Stimulated activated CD4-positive, alpha-beta T cell treated with anti-CD3 and anti-CD28 coated beads, Interleukin-2, amount 100 ng/mL, for 24 hours (primary cell): ENCODE results near the gene CLDN19.
A peak's percentile ranks its signal among the peaks of the same experiment; 100 is the strongest.

Experiments used
- DNase-seq, 2 donors: peaks; one replicate each; pipeline ENCODE4 v3.0.0-alpha.2; 2020

The CLDN19 gene

DNA sequence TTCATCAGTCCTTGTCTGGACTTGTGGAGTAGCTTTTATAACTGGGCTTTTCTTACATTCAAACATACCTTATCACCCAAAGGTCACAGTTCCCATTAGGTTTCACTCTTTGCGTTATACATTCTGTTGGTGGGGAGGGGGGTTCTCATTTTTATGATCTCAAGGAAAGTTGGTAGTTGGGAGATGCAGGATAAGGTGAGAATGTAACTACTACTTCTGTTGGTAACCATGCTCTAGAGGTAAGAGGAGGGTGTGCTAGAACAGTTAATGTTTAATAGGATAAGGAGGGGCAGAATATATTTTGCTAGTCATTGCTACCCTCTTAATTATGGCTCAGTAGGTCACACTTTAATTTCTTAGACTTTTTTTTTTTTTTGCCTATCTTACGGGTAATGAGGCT, 47.1 kb downstream of the CLDN19 start:
- DNase-seq = no peak

DNA sequence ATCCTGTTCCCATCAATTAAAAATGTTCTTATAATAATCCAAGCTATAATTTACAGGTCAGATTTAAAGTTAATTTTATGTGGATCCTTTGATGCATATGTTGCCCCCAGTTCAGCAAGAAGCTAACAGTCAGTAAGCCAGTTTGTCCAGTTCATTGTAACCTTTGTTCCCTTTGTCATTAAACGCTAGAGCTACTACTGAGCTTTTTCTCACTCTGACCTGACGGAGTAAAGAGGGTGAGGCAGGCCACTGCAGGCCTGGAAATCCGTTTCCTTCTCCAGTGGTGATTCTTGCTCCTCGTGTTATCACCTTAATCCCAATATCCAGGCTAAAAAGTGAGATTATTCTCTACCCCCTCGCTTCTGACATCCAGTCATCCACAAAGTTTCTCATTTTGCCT, 47.6 kb downstream of the CLDN19 start:
- DNase-seq = no peak

DNA sequence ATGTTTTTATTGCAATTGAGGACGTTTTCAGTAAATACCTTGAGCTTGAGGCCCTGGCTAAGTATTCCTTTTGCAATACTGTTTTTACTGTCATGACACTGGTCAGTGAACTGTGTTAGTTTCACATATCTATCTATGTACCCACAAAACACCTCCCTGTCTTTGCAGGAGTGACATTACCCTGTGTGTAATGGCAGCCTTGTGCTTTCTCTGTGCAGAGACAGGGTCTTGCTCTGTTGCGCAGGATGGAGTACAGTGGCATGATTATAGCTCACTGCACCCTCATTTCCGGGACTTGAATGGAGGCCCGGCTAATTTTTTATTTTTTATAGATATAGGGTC, 48.9 kb downstream of the CLDN19 start:
- DNase-seq = no peak

DNA sequence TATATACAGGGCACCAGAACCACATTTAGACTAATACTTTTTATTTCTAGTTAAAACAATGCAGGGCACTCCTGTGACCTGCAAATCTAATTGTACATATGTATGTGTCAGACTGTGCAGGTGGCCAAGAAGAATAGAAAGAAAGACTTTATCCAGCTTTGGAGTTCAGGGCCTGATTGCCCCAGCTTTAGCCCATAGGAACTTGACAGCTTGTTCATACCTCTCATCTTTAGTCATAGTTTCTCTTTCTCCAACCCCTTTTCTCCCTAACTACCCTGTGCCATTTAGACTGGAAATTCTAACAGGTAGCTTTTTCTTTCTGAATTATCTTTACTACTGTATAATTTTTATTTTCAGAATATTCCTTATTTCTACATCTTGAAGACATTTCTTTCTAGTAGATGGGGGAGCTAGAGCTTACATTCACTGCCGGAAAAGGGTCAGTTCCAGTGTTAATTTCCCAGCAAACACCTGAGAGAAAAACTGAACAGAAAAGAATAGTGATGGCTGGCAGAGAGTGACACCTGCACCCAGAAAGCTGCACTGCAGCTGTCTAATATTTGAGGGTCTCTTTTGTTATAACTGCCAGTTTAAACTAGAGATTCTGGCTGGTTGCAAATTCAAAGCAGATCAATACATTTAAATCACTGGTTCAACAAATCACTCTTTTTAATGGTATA, 49.4 kb downstream of the CLDN19 start:
- DNase-seq = no peak

DNA sequence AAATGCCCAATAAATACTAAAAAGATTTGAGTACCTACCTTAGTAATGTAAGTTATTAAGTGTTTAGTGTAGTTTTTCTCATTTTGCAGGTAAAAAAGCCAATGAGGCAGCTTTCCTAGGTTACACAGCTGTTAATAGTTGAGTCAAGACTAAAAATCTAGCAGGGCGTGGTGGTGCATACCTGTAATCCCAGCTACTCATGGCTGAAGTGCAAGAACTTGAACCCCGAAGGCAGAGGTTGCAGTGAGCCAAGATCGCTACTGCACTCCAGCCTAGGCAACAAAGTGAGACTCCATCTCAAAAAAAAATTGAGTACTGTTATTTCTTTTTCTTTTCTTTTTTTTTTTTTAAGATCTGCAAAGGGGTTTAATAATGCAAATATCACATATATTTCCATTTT, 50.1 kb downstream of the CLDN19 start:
- DNase-seq = no peak

DNA sequence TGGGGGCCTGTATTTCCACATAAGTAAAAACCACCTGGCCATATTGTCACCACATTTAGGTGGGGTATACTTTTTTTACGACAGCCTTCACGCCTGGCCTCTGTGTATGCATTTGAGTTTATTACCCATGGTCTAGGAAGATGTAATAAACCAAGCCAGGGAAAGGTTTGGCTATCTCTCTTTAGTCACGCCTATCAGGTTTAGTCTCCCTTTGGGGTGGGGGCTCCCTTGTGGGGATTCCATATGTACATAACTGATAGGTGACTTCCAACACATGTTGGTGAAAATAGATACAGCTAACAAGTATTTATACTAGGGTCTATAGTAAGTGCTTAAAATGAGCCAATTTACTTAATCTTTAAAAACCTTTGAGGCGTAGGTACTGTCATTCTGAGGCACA, 53.6 kb downstream of the CLDN19 start:
- no peak for DNase-seq

DNA sequence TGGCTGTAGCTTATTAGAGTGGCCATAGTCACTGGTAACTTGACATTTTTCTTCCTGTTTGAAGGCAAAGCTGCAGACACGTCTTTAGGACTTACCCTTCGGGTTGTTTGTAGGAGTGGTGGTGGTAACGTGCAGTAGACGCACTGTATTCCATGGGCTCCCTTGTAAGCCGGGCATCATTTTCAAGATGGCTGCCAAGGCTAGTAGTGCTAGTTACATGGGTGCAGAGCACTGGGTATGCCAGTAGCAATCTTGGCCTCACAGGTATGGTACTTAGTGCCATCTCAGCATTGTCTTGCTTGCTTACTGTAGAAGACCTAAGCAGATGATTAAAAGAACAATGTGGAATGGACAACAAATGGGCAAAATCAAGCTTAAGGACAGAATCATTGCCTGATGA, 55.9 kb downstream of the CLDN19 start:
- DNase-seq = peak; percentile 26 to 28
